GM21526 (cell line): ENCODE results near the gene CLSTN1.

Source experiments
- ATAC-seq: cut with Tn5 transposase; IDR thresholded peaks from one replicate; pipeline ENCODE4 v1.9.1; 2021; ENCODE audit warnings: moderate library complexity; ENCODE audit not compliant: unreplicated experiment, low FRiP score

CLSTN1 gene

GRCh38 chr1:9690440-9691107 lies 133.2 kb downstream of the CLSTN1 start:
- no peak for ATAC-seq

- no peak for ATAC-seq
Measured at GRCh38 chr1:9689971-9690381, 133.8 kb downstream of the CLSTN1 start.

- ATAC-seq, result peak; percentile 53
Measured at GRCh38 chr1:9689011-9689706, 134.6 kb downstream of the CLSTN1 start.

- ATAC-seq, result no peak
Measured at GRCh38 chr1:9688599-9688998, 135.2 kb downstream of the CLSTN1 start.

GRCh38 chr1:9687874-9688582 lies 135.7 kb downstream of the CLSTN1 start:
- ATAC-seq, result no peak

GRCh38 chr1:9687120-9687873 lies 136.5 kb downstream of the CLSTN1 start:
- no peak for ATAC-seq

GRCh38 chr1:9684801-9685200 lies 139.0 kb downstream of the CLSTN1 start:
- no peak for ATAC-seq

GRCh38 chr1:9680828-9681227 lies 142.9 kb downstream of the CLSTN1 start:
- ATAC-seq, result no peak

- ATAC-seq, result no peak
Measured at GRCh38 chr1:9680091-9680490, 143.7 kb downstream of the CLSTN1 start.
